Measurements from ENCODE around the gene CYFIP1.

The CYFIP1 gene

GRCh38 chr15:22968366-22968765 lies 11.8 kb downstream of the CYFIP1 start:
- DNase-seq (ENCODE audit: low read depth), result peak; percentile 90

DNA sequence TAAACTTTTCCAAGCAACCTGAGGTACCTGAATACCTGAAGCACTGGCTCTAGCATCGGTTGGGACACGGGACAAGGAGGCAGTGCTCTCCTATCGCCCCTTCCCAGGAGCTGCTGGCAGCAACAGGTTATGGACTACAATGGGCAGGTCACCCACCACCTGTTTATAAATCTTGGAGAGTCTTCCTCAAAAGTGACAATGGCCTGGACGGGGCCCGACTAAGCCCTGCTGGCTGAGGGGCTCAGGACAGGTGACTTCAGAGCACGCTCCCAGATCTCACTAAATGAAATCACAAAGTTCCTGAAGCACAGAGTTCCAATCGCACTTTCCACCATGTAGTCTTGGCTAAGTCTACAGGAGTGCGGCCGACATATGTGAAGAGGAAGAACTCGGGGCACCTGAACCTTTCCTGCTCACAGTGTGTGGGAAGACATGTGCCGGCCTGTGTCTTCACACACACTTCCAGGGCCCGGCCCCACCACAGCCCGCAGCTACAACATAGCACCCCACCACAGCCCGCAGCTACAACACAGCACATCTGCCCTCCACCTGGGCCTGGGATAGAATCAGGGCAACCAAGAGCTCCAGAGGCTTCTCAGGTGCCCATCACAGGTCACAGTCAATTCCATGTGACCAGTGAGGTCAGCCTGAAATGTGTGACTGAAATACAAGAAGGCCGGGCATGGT lies 12.9 kb downstream of the CYFIP1 start:
- no peak for DNase-seq (ENCODE audit: low read depth)

DNA sequence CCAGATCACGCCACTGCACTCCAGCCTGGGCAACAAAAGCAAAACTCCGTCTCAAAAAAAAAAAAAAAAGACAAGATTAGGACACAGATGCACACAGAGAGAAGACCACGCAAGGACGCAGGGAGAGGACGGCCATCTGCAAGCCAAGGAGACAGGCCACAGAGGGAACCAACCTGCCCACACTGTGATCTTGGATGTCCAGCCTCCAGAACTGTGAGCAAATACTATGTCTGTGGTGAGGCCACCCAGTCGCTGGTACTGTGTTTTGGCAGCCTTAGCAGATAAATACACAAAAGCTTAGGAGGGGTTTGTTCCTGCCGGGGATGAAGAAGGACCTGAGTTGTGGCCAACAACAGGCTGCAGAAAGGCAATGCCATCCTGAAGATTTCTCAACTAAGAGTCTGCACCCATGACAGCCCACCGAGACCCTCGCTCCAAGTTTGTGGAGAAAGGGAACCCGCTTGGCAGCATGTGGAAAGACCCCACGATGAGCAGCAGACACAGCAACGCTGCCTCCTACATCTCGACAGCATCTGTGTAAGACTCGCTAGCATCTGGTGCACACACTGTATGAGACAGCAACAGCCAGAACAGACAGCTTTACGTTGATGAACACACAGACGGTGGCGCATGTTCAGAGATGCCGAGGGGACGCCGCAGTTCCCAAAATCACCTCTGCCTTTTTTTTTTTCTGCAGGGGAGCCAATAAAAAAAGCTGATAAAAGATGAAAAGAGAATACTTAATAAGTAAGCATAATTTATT lies 13.7 kb downstream of the CYFIP1 start:
- DNase-seq (ENCODE audit: low read depth), result no peak

DNA sequence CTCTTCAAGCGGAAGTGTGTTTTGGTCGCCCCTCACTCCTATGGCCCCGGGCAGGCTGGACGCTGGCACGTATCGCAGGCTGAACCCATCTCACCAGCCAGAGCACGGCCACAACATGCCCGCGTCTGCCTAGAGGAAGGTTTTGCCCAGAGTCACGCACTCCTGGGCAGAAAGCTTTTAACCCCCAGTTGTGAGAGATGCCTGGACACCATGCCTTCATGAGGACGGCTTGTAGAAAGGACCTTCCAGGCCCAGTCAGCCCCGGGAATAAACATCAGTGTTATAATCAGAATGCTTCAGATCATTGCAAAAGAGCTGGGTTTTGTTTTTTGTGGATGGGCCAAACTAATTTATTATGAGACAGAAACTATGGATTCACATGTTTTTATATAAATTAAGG lies 16.5 kb downstream of the CYFIP1 start:
- no peak for DNase-seq (ENCODE audit: low read depth)

GRCh38 chr15:22962611-22963010 lies 17.6 kb downstream of the CYFIP1 start:
- no peak for DNase-seq (ENCODE audit: low read depth)

DNA sequence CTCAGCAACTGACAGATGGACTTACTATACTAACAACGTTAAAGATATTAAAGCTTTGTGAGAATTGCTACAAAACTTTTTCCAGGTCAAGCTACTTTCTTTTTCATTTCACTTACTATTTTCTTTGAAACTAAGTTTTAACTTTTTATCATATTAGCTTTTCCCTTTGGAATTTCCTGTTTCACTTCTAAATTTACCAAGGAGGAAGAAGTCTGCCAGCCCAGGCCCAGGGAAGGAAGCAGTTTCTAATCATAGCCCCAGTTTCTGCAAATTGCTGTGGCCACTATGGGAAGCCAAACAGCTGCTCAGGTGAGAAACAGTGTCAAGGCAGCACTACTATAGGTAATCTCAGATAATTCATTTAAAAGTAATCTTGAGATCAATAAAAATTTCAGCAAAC lies 18.4 kb downstream of the CYFIP1 start:
- DNase-seq (ENCODE audit: low read depth), result peak; percentile 7

GRCh38 chr15:22960556-22960955 lies 19.6 kb downstream of the CYFIP1 start:
- no peak for DNase-seq (ENCODE audit: low read depth)

DNA sequence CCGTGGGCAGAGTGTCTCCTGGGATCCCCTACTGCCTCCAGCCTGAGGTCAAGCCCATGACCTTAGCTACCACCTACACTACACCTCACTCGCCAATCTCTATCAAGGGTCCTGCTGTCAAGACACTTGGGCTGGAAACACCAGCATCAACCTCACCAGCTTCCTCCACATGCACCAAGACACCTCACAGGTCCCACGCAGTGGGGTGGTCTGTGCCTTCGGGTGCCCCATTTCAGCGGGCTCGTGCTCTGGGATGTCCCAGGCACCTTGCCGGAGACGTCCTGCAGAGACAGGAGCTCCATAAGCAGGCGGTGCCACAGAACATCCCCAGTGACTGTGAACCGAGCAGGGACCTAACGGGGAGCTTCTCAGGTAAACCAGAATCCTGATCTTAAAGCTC lies 20.0 kb downstream of the CYFIP1 start:
- DNase-seq (ENCODE audit: low read depth), result no peak

- DNase-seq (ENCODE audit: low read depth), result no peak
Measured at GRCh38 chr15:22959321-22960101, 20.7 kb downstream of the CYFIP1 start.

DNA sequence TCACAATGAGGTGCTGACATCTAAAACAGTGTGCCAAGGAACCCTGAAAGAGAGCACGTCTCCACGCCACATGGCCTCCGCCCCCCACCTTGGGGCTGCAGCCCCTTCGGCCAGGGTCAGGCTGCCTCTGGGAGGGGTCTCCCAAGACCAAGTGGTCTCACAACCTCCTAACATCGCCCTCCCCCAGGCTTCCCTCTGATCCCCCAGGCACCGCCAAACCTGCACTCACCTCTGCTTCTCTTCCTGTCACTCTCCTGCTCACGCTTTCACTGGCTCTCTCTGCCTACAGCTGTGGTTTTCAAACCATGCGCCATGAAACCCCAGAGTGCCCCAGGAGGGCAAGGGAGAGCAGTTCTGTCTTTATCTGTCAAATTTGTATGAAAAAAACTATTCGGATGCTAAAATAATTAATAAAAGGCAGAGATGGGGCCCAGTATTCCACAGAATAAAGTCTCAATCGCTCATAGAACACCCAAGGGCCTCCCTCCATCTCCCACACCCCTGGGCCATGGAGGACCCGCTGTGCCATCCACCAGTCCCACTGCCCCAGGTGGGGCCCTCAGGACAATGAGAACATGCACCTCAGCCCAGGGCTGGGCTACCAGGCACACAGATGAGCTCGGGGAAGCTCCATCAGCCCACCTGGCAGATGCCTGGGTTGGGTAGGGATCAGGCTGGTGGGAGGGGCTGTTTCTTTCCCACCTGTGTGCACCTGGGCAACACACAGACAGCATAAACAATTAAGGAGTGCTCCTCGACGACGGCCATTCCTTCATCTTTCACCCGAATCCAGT lies 21.5 kb downstream of the CYFIP1 start:
- DNase-seq (ENCODE audit: low read depth), result no peak

- DNase-seq (ENCODE audit: low read depth), result no peak
Measured at GRCh38 chr15:22956978-22957260, 23.2 kb downstream of the CYFIP1 start.

DNA sequence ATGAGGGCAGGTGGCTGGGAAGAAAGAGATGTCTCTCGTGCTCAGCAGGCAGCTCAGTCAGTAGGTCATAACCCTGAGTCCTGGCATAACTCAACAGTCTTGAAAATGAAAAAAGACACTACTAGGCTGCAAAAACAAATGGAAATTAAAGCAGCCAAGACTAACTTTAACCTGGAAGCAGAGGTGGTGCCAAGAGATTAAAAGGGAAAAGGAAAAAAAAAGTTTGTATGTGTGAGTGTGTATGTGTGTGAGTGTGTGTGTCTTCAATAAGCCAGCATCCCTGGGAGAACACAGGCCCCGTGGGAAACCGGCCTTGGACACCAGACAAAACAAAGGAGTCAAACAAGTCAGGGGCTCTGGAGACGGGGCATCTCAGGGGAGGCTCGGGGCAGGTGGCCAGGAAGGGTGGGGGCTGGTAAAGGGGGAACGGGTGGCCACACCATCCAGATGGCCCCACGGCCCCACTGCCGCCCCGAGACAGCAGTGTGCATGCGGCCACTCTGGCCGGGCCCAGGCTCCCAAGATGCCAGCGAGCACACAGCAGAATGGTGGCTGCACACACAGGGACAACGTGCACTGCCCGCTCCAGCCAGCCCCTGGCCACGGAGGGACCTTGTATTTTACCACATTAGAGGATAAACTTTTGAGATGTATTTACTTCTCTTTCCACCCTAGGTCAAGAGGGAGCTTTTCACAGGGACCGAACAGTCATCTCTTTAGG lies 23.8 kb downstream of the CYFIP1 start:
- no peak for DNase-seq (ENCODE audit: low read depth)

DNA sequence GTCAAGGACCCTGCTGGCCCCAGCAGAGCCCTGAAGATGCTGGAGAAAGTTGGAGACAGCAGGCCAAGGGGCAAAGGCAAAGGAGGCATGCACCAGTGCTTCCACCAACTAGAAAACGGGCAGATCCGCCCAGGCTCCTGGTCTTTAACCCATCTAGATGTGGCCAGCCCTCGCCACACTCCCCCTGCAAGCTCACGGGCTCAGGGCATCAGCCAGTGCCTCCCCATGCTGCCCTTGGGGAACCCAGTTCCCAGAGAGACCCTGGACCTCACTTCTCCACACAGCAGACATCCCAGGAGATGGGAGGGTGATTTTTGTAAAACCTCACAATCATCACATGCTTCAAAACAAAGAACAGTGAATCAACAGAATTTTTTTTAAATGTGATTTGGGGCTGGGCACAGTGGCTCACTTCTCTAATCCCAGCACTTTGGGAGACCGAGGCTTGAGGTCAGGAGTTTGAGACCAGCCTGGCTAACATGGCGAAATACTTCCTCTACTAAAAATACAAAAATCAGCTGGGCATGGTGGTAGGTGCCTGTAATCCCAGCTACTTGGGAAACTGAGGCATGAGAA lies 24.5 kb downstream of the CYFIP1 start:
- DNase-seq (ENCODE audit: low read depth), result no peak

GRCh38 chr15:22954798-22955543 lies 25.2 kb downstream of the CYFIP1 start:
- DNase-seq (ENCODE audit: low read depth), result no peak

- DNase-seq (ENCODE audit: low read depth), result no peak
Measured at GRCh38 chr15:22954326-22954725, 25.8 kb downstream of the CYFIP1 start.

DNA sequence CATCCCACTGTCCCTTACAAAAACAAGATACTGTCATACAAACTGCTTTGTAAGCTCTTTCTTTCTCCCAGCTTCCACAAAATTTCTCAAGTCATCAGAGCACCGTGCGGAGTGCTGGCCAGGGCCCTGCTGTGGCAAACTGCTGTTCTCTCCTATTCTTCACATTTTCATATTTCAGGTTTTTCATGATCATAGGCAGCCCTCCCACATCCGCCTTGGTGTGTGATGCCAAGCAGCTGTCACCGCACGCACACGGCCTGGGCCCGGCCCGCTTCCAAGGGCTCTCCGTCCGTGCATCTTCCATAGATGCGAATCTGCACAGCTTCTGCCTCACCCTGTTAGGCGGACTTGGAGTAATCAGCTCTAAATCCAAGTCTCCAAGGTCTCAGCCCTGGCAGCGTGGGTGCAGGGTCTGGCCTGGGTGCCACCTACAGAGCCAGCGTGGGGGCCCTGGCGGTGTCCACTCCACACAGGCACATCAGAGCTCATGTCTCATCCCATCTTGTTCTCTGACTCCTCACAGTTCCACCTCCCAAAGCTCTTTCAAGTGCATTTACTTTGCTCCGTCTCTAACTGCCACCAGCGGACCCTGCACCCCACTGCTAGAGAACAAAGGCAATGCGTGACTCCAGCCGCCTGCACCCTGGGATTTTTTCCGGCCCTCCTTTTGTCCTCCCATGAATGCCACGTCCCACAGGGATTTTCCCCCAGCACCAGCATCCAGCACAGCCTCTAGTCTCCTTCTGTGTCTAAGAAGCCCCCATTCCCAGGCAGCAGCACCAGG lies 27.2 kb downstream of the CYFIP1 start:
- DNase-seq (ENCODE audit: low read depth), result no peak

GRCh38 chr15:22951381-22952280 lies 28.5 kb downstream of the CYFIP1 start:
- DNase-seq (ENCODE audit: low read depth), result no peak

DNA sequence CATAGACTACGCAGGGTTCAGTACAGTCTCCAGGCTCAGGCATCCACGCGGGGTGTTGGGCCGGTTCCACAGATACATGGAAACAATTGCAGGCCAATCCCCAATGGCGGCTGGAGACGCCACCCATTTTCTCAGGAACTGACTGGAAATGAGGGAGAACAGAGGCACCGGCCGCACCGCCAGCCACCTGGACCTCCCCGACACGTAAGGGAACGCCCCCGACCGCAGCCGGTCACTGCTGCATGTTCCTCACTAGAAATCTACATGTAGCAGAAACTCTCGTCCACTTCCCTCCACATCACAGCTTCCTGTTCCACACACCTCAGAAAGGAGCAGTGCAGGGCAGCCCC lies 29.2 kb downstream of the CYFIP1 start:
- DNase-seq (ENCODE audit: low read depth), result no peak
